HG02870 (cell line): ENCODE measurements around the gene FUT4.
"Not testable (repeated sequence)": the region's sequence is repeated elsewhere in the genome, so short reads cannot be mapped to it uniquely, and the experiment has no call there.

Source experiments
- ATAC-seq: cut with Tn5 transposase; IDR thresholded peaks from one replicate; pipeline ENCODE4 v1.9.1; 2021; ENCODE audit warnings: mild to moderate bottlenecking, moderate library complexity; ENCODE audit not compliant: unreplicated experiment

The FUT4 gene

GRCh38 chr11:94563848-94564467 lies 20.2 kb downstream of the FUT4 start:
- no peak for ATAC-seq

- no peak for ATAC-seq
Measured at GRCh38 chr11:94567181-94567670, 23.5 kb downstream of the FUT4 start, which contains the start of gene PIWIL4. Gene PIWIL4 (plus strand): TSS chr11:94567368. CDS start chr11:94567519, 151 bp downstream.

- no peak for ATAC-seq
Measured at GRCh38 chr11:94568200-94568599, 24.5 kb downstream of the FUT4 start.

GRCh38 chr11:94568717-94569116 lies 25.0 kb downstream of the FUT4 start:
- ATAC-seq, result no peak

GRCh38 chr11:94572975-94573374 lies 29.3 kb downstream of the FUT4 start:
- not testable (repeated sequence) for ATAC-seq

- no peak for ATAC-seq
Measured at GRCh38 chr11:94574193-94574961, 30.7 kb downstream of the FUT4 start.

GRCh38 chr11:94576306-94576705 lies 32.6 kb downstream of the FUT4 start:
- no peak for ATAC-seq

GRCh38 chr11:94577841-94578240 lies 34.1 kb downstream of the FUT4 start:
- no peak for ATAC-seq

GRCh38 chr11:94581926-94582325 lies 38.2 kb downstream of the FUT4 start:
- no peak for ATAC-seq

GRCh38 chr11:94583213-94583865 lies 39.6 kb downstream of the FUT4 start:
- no peak for ATAC-seq

- peak; percentile 56 for ATAC-seq
Measured at GRCh38 chr11:94583866-94584500, 40.3 kb downstream of the FUT4 start.

GRCh38 chr11:94584978-94585377 lies 41.3 kb downstream of the FUT4 start:
- ATAC-seq, result no peak

- no peak for ATAC-seq
Measured at GRCh38 chr11:94585399-94585798, 41.7 kb downstream of the FUT4 start.

- no peak for ATAC-seq
Measured at GRCh38 chr11:94586546-94586945, 42.8 kb downstream of the FUT4 start.

- ATAC-seq, result no peak
Measured at GRCh38 chr11:94586978-94587377, 43.3 kb downstream of the FUT4 start.

- no peak for ATAC-seq
Measured at GRCh38 chr11:94588366-94588942, 44.7 kb downstream of the FUT4 start.

- ATAC-seq, result no peak
Measured at GRCh38 chr11:94590352-94591041, 46.8 kb downstream of the FUT4 start.

- peak; percentile 95 for ATAC-seq
Measured at GRCh38 chr11:94593030-94593429, 49.3 kb downstream of the FUT4 start.

- no peak for ATAC-seq
Measured at GRCh38 chr11:94595076-94595475, 51.4 kb downstream of the FUT4 start.

GRCh38 chr11:94597896-94598295 lies 54.2 kb downstream of the FUT4 start:
- no peak for ATAC-seq
